ENCODE measurements around the gene HERC3.

DNA sequence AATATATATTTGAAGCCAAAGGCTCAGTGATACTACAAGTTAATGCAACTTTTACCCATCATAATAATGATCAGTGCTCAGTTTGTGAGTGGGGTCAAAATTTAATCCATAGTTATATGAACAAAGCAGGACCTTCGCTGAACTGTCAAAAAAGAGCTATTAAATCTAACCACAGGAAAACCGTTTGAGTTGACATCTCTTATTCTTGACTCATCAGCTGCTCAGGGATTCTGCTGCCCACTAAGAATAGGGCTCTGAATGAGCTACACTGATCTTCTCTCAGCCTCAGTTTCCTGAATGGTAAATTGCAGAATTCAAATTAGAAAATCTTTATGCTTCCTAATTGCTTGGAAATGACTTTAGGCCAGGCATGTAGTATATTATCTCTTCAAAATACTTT lies 150.3 kb downstream of the HERC3 start:
- TF ChIP-seq, protein P1, sequence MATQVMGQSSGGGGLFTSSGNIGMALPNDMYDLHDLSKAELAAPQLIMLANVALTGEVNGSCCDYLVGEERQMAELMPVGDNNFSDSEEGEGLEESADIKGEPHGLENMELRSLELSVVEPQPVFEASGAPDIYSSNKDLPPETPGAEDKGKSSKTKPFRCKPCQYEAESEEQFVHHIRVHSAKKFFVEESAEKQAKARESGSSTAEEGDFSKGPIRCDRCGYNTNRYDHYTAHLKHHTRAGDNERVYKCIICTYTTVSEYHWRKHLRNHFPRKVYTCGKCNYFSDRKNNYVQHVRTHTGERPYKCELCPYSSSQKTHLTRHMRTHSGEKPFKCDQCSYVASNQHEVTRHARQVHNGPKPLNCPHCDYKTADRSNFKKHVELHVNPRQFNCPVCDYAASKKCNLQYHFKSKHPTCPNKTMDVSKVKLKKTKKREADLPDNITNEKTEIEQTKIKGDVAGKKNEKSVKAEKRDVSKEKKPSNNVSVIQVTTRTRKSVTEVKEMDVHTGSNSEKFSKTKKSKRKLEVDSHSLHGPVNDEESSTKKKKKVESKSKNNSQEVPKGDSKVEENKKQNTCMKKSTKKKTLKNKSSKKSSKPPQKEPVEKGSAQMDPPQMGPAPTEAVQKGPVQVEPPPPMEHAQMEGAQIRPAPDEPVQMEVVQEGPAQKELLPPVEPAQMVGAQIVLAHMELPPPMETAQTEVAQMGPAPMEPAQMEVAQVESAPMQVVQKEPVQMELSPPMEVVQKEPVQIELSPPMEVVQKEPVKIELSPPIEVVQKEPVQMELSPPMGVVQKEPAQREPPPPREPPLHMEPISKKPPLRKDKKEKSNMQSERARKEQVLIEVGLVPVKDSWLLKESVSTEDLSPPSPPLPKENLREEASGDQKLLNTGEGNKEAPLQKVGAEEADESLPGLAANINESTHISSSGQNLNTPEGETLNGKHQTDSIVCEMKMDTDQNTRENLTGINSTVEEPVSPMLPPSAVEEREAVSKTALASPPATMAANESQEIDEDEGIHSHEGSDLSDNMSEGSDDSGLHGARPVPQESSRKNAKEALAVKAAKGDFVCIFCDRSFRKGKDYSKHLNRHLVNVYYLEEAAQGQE (IDR thresholded peaks at IDR 0.05; ENCODE audit: unreplicated experiment), result no peak
- TF ChIP-seq, protein P2, sequence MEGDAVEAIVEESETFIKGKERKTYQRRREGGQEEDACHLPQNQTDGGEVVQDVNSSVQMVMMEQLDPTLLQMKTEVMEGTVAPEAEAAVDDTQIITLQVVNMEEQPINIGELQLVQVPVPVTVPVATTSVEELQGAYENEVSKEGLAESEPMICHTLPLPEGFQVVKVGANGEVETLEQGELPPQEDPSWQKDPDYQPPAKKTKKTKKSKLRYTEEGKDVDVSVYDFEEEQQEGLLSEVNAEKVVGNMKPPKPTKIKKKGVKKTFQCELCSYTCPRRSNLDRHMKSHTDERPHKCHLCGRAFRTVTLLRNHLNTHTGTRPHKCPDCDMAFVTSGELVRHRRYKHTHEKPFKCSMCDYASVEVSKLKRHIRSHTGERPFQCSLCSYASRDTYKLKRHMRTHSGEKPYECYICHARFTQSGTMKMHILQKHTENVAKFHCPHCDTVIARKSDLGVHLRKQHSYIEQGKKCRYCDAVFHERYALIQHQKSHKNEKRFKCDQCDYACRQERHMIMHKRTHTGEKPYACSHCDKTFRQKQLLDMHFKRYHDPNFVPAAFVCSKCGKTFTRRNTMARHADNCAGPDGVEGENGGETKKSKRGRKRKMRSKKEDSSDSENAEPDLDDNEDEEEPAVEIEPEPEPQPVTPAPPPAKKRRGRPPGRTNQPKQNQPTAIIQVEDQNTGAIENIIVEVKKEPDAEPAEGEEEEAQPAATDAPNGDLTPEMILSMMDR (conservative IDR thresholded peaks at IDR 0.05; ENCODE audit: low read depth in 2 of 2), result no peak
- TF ChIP-seq CREB1 (CRISPR knock-in tag; IDR thresholded peaks at IDR 0.05; ENCODE audit: low read depth), result no peak
- TF ChIP-seq POLR2AphosphoS5 (IDR thresholded peaks at IDR 0.05; ENCODE audit: low read depth), result no peak
- no peak for TF ChIP-seq EZH2phosphoT487 (IDR thresholded peaks at IDR 0.05; ENCODE audit: unreplicated experiment)
- no peak for TF ChIP-seq EZH2 (IDR thresholded peaks at IDR 0.05; ENCODE audit: low read depth, unreplicated experiment)
- TF ChIP-seq JUNB (IDR thresholded peaks at IDR 0.05; ENCODE audit: unreplicated experiment), result no peak
- no peak for TF ChIP-seq NANOG (IDR thresholded peaks at IDR 0.05; ENCODE audit: borderline replicate concordance)
- TF ChIP-seq, protein P3, sequence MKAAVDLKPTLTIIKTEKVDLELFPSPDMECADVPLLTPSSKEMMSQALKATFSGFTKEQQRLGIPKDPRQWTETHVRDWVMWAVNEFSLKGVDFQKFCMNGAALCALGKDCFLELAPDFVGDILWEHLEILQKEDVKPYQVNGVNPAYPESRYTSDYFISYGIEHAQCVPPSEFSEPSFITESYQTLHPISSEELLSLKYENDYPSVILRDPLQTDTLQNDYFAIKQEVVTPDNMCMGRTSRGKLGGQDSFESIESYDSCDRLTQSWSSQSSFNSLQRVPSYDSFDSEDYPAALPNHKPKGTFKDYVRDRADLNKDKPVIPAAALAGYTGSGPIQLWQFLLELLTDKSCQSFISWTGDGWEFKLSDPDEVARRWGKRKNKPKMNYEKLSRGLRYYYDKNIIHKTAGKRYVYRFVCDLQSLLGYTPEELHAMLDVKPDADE (IDR thresholded peaks at IDR 0.05), result no peak
- TF ChIP-seq, protein P4, sequence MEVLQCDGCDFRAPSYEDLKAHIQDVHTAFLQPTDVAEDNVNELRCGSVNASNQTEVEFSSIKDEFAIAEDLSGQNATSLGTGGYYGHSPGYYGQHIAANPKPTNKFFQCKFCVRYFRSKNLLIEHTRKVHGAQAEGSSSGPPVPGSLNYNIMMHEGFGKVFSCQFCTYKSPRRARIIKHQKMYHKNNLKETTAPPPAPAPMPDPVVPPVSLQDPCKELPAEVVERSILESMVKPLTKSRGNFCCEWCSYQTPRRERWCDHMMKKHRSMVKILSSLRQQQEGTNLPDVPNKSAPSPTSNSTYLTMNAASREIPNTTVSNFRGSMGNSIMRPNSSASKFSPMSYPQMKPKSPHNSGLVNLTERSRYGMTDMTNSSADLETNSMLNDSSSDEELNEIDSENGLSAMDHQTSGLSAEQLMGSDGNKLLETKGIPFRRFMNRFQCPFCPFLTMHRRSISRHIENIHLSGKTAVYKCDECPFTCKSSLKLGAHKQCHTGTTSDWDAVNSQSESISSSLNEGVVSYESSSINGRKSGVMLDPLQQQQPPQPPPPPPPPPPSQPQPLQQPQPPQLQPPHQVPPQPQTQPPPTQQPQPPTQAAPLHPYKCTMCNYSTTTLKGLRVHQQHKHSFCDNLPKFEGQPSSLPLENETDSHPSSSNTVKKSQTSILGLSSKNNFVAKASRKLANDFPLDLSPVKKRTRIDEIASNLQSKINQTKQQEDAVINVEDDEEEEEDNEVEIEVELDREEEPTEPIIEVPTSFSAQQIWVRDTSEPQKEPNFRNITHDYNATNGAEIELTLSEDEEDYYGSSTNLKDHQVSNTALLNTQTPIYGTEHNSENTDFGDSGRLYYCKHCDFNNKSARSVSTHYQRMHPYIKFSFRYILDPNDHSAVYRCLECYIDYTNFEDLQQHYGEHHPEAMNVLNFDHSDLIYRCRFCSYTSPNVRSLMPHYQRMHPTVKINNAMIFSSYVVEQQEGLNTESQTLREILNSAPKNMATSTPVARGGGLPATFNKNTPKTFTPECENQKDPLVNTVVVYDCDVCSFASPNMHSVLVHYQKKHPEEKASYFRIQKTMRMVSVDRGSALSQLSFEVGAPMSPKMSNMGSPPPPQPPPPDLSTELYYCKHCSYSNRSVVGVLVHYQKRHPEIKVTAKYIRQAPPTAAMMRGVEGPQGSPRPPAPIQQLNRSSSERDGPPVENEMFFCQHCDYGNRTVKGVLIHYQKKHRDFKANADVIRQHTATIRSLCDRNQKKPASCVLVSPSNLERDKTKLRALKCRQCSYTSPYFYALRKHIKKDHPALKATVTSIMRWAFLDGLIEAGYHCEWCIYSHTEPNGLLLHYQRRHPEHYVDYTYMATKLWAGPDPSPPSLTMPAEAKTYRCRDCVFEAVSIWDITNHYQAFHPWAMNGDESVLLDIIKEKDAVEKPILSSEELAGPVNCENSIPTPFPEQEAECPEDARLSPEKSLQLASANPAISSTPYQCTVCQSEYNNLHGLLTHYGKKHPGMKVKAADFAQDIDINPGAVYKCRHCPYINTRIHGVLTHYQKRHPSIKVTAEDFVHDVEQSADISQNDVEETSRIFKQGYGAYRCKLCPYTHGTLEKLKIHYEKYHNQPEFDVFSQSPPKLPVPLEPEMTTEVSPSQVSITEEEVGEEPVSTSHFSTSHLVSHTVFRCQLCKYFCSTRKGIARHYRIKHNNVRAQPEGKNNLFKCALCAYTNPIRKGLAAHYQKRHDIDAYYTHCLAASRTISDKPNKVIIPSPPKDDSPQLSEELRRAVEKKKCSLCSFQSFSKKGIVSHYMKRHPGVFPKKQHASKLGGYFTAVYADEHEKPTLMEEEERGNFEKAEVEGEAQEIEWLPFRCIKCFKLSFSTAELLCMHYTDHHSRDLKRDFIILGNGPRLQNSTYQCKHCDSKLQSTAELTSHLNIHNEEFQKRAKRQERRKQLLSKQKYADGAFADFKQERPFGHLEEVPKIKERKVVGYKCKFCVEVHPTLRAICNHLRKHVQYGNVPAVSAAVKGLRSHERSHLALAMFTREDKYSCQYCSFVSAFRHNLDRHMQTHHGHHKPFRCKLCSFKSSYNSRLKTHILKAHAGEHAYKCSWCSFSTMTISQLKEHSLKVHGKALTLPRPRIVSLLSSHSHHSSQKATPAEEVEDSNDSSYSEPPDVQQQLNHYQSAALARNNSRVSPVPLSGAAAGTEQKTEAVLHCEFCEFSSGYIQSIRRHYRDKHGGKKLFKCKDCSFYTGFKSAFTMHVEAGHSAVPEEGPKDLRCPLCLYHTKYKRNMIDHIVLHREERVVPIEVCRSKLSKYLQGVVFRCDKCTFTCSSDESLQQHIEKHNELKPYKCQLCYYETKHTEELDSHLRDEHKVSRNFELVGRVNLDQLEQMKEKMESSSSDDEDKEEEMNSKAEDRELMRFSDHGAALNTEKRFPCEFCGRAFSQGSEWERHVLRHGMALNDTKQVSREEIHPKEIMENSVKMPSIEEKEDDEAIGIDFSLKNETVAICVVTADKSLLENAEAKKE (CRISPR knock-in tag; IDR thresholded peaks at IDR 0.05), result no peak
- no peak for TF ChIP-seq STAT1 (IDR thresholded peaks at IDR 0.05; ENCODE audit: unreplicated experiment)
- no peak for TF ChIP-seq ZNF114 (CRISPR knock-in tag; IDR thresholded peaks at IDR 0.05)
- TF ChIP-seq ZNF331 (CRISPR knock-in tag; IDR thresholded peaks at IDR 0.05; ENCODE audit: low read depth), result no peak
